Heart right ventricle (tissue), 16 donors: ENCODE results near the gene PPP1R27. TPM values are rescaled to one million over a fixed set of nuclear protein-coding genes. Genes with fewer than 3 reads are reported as not detected.

Experiments
- ATAC-seq, 8 donors: fragments of 200-7000 bp; cut with Tn5 transposase; one replicate each; pipeline ENCODE4 v1.9.1; 2020; ENCODE audit warnings: mild to moderate bottlenecking in 8 of 8, moderate library complexity in 8 of 8, moderate number of reproducible peaks in 1 of 8
- DNase-seq, 2 donors: peaks; one replicate each; pipeline ENCODE4 v3.0.0-alpha.2; 2020
- H3K27ac ChIP-seq, 10 donors: fragments of 200-600 bp; sonication (generic) in 2 of 10; one replicate each; pipeline versions ENCODE4 v1.5.0 to v1.8.0; 2020 to 2022; ENCODE audit warnings: mild to moderate bottlenecking in 3 of 10
- H3K27me3 ChIP-seq, 7 donors: fragments of 200-600 bp; one replicate each; pipeline ENCODE4 v1.8.0; 2021 to 2022; ENCODE audit warnings: mild to moderate bottlenecking in 2 of 7
- H3K36me3 ChIP-seq, 9 donors: fragments of 200-600 bp; sonication (generic) in 1 of 9; one replicate each; pipeline versions ENCODE4 v1.5.0 to v1.8.0; 2020 to 2022; ENCODE audit warnings: mild to moderate bottlenecking in 2 of 9
- H3K4me1 ChIP-seq, 9 donors: fragments of 200-600 bp; sonication (generic) in 1 of 9; one replicate each; pipeline versions ENCODE4 v1.5.0 to v1.8.0; 2020 to 2022; ENCODE audit warnings: mild to moderate bottlenecking in 4 of 9
- H3K4me3 ChIP-seq, 10 donors: fragments of 200-600 bp; sonication (generic) in 2 of 10; one replicate each; pipeline versions ENCODE4 v1.5.0 to v1.8.0; 2020 to 2022; ENCODE audit warnings: mild to moderate bottlenecking in 7 of 10, moderate library complexity in 2 of 10
- H3K9me3 ChIP-seq, 11 donors: fragments of 200-600 bp in 10 of 11; sonication (generic) in 2 of 11; one replicate each; pipeline versions ENCODE4 v1.5.0 to v1.8.0; 2013 to 2022; ENCODE audit warnings: mild to moderate bottlenecking in 2 of 11, control low read depth in 1 of 11, moderate library complexity in 1 of 11
- CTCF ChIP-seq, 9 donors: fragments of 200-600 bp; sonication (generic) in 2 of 9; IDR thresholded peaks; one replicate each; pipeline versions ENCODE4 v1.5.0 to v1.8.0; 2021 to 2022; ENCODE audit warnings: antibody characterized with exemption in 9 of 9, mild to moderate bottlenecking in 5 of 9, moderate library complexity in 1 of 9
- WGBS, 2 donors: extraction: QIAGEN DNeasy Blood & Tissue Kit; methylation state at CpG; one replicate each; pipeline ENCODE4 v1.1.7; 2013; ENCODE audit warnings: inconsistent platforms in 1 of 2; 5-methylcytosine and 5-hydroxymethylcytosine counted together
- intact Hi-C, 10 donors: fragments of 100-400 bp; cut with DNase I; formaldehyde crosslinking; loops; one replicate each; pipeline versions ENCODE4 v1.11.1 to v1.14.2; 2022
- polyA plus RNA-seq, 2 donors: library from polyadenylated mRNA; stranded (reverse); fragments of 200-250 nt; gene quantifications; one replicate each; pipeline ENCODE4 v1.2.3, GENCODE V29; 2013
- total RNA-seq, 10 donors: library from RNA; stranded (reverse); fragmentation: NEBNext Ultra II Directional in 3 of 10; extraction: Animal tissue kit (Norgen Biotek cat#: 25700) in 3 of 10; gene quantifications; one replicate each; pipeline versions ENCODE4 v1.2.1 to v1.2.4, GENCODE V29; 2021 to 2023
- donor health status: Arrhythmogenic right ventricular cardiomyopathy.
- donor health status: ischemic (EF 13 %, LVEDD 7.1; RV severe dilation, severe dysfunction).
- donor health status: healthy with polysubstance abuse.
- donor health status: DM: no; HTN: yes; CAD: no.
- donor health status: DM: no; HTN: no; CAD: no.
- donor health status: ischemic (EF 25% LVEDD 6.9; RV normal size, moderate dysfunction).
- donor health status: ischemic (EF 25% LVEDD 5.7; RV mildly dilated, moderate dysfunction).
- donor health status: healthy.
- donor health status: DM: yes; HTN: yes; CAD: no.
- donor health status: Ischemic cardiomyopathy.
- donor health status: ischemic (EF 35%, LVEDD 5.7; RV mildly dilated, moderate dysfunction).
- donor health status: nonischemic (EF 11% LVEDD 7.7; RV severe dilation, severe dysfunction).
- donor health status: DM: yes; HTN: yes; CAD: no.
- donor health status: PGD.
- donor health status: ischemic (EF 29% LVEDD 5.4; RV normal size, mild dysfunction).
- donor health status: nonischemic (EF 23%, LVEDD 6.1; RV moderate dilation, normal function).

PPP1R27 gene
- total and polyA plus RNA-seq, 12 donors = 0.14 to 0.31 TPM; not detected in 10

GRCh38 chr17:81865733-81866439, 31.0 kb upstream of the PPP1R27 start:
- WGBS, 2 donors = 62 to 65% methylated on average over 18 of the region's 18 CpGs
- Histone ChIP-seq H3K4me1 (peaks cover 35 to 84% (median 63%) of the 10 kb centered on the region in 9 donors), H3K9me3 (no peaks in the 10 kb centered on the region), H3K27me3 (no peaks in the 10 kb centered on the region), H3K27ac (peak overlapping the region in 2 of 10 donors; percentile 7 to 20), H3K4me3 (no peak overlapping the region), H3K36me3 (peaks cover 0 to 62% (median 20%) of the 10 kb centered on the region in 9 donors)
- intact Hi-C loops = no loop called here
- TF ChIP-seq CTCF (IDR thresholded peaks at IDR 0.05) = no peak
- no peak for ATAC-seq
- no peak for DNase-seq

GRCh38 chr17:81865358-81865732, 30.5 kb upstream of the PPP1R27 start:
- Histone ChIP-seq H3K4me3 (no peak overlapping the region), H3K4me1 (peaks cover 35 to 83% (median 62%) of the 10 kb centered on the region in 9 donors), H3K36me3 (peaks cover 0 to 62% (median 20%) of the 10 kb centered on the region in 9 donors), H3K27ac (no peak overlapping the region), H3K9me3 (no peaks in the 10 kb centered on the region), H3K27me3 (no peaks in the 10 kb centered on the region)
- intact Hi-C loops = no loop called here
- no peak for ATAC-seq
- 97% methylated on average over 8 of the region's 8 CpGs for WGBS, 2 donors
- no peak for DNase-seq
- TF ChIP-seq CTCF (IDR thresholded peaks at IDR 0.05) = no peak

- Histone ChIP-seq H3K27ac (peak overlapping the region in 2 of 10 donors; percentile 11 to 99), H3K4me1 (peaks cover 26 to 76% (median 55%) of the 10 kb centered on the region in 9 donors), H3K9me3 (no peaks in the 10 kb centered on the region), H3K4me3 (no peak overlapping the region), H3K27me3 (no peaks in the 10 kb centered on the region), H3K36me3 (peaks cover 0 to 51% (median 14%) of the 10 kb centered on the region in 9 donors)
- ATAC-seq (no peak), DNase-seq (no peak)
- TF ChIP-seq CTCF (IDR thresholded peaks at IDR 0.05) = no peak
- intact Hi-C loops = loop anchor here in 1 of 10 donors (5.0 kb wide), 1 partner anchor 42 kb away; no protein-coding TSS in a partner anchor
- 80 to 81% methylated on average over 9 of the region's 9 CpGs for WGBS, 2 donors
Measured at GRCh38 chr17:81863833-81864768, 29.3 kb upstream of the PPP1R27 start.

DNA sequence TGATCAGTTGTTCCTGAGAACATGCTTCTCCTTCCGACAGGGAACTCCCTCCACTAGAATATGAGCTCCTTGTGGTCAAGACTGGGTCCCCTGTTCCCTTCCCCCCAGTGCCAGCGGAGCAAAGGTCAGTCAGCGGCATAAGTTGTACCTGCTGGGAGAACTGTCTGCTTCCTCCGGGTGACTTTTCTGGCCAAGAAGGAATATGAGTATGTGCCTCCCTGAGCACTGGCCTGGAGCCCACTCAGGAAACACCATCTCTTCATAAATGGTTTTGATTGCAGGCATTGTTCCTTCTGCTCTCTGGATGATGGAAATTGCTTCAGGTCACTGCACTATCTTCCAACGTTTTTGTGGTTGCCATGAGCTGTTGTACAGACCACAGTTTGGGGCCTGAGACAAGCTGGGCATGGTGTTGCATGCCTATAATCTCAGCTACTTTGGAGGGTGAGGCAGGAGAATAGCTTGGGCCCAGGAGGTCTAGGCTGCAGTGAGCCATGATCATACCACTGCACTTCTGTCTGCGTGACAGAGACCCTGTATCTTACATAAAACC, 28.3 kb upstream of the PPP1R27 start:
- no peak overlapping the region for H3K4me3 ChIP-seq
- WGBS, 2 donors = 79 to 80% methylated on average over 6 of the region's 6 CpGs
- intact Hi-C loops = loop anchor here in 1 of 10 donors (5.0 kb wide), 1 partner anchor 41 kb away; no protein-coding TSS in a partner anchor
- peak overlapping the region in 3 of 10 donors; percentile 98 to 99 (median 98) for H3K27ac ChIP-seq
- ATAC-seq (no peak), DNase-seq (no peak)
- H3K36me3 ChIP-seq = peaks cover 0 to 51% (median 13%) of the 10 kb centered on the region in 9 donors
- no peaks in the 10 kb centered on the region for H3K27me3 ChIP-seq
- H3K4me1 ChIP-seq = peaks cover 26 to 76% (median 55%) of the 10 kb centered on the region in 9 donors
- no peak for TF ChIP-seq CTCF (IDR thresholded peaks at IDR 0.05)
- H3K9me3 ChIP-seq = no peaks in the 10 kb centered on the region
